ENCODE data around the gene SLC5A9. TPM values are rescaled to one million over a fixed set of nuclear protein-coding genes. Genes with fewer than 3 reads are reported as not detected.

SLC5A9 gene
- 1 to 10 TPM; 3.5 to 5.7 TPM for total RNA-seq
- long read RNA-seq, partial matches to known transcripts = 2 of 7 reads
- long read RNA-seq, other reads (novel, unspliced or antisense) = 0 of 7 reads

DNA sequence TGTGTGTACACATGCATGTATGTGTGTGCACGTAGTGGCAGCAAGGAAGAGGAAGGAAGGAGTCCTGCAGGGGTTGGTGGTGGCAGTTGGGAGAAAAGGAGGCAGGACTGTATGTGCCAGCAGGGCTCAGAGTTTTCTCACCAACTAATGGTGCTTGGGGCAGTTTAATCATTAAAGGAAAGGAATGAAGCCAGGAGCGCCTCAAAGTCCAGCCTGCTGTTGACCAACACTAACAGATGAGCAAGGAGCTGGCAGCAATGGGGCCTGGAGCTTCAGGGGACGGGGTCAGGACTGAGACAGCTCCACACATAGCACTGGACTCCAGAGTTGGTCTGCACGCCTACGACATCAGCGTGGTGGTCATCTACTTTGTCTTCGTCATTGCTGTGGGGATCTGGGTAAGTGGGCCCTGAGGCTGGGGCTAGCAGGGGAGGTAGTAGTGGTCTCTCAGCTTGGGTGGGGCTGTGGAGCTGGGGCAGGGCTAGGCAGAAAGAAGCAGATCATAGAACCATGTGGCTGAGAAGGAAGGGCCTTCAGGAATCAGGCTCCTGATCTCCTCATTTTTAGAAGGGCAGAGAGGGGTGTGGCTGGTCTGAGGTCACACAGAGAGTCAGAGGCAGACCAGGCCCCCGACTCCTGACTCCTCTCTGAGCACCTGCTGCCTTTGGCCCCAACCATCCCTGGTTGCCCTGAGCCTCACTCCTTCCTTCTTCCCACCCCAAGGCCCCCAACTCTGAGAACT is at the start of gene SLC5A9:
TSS of gene SLC5A9 (plus strand) at position 216 of the 742 bp plus-strand sequence. CDS start at position 237, 21 bp downstream.
- intact Hi-C loops (cut with DNase I, micrococcal nuclease) = no loop called here
- peak; percentile 87 for ATAC-seq
- DNase-seq = peak; percentile 26 to 49

DNA sequence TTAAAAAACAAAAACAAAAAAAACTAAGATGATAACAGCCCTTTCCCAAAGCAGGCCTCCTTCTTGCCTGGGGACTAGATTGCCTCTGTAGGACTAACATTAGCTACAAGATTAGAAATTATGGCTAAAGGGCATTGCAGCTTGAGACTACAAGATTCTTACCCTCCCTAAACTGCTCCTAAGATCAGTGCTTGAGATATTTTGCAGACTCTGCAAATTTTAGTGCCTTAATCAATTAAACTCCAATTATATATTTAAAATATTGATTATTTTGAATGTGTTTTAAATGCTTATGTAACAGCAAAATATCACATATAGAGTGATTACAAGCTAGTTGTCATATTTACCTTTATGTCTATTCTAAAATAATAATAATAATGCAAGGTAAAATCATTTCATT is 47.4 kb upstream of the SLC5A9 start:
- DNase-seq = no peak
- ATAC-seq = no peak
- intact Hi-C loops (cut with DNase I, micrococcal nuclease) = no loop called here

DNA sequence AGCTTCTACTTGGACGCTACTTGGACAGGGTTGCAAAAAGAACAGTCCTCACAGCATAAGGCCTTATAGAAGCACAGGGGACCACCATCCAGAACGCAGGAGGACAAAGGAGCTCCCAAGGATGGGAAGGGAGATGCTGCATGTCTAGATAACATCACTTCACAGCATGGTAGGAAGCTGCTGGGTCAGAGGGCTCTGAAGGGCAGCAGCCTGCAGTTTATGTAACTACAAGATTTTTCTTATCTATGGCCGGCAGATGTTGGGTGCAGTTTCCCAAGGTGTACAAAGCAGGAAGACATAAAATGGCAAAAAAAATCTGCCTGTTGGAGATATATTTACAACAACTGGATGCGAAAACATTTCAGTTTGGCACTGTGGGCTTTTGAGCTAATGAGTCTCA is 45.3 kb upstream of the SLC5A9 start:
- DNase-seq (no peak), ATAC-seq (no peak)
- intact Hi-C loops (cut with DNase I, micrococcal nuclease) = no loop called here

DNA sequence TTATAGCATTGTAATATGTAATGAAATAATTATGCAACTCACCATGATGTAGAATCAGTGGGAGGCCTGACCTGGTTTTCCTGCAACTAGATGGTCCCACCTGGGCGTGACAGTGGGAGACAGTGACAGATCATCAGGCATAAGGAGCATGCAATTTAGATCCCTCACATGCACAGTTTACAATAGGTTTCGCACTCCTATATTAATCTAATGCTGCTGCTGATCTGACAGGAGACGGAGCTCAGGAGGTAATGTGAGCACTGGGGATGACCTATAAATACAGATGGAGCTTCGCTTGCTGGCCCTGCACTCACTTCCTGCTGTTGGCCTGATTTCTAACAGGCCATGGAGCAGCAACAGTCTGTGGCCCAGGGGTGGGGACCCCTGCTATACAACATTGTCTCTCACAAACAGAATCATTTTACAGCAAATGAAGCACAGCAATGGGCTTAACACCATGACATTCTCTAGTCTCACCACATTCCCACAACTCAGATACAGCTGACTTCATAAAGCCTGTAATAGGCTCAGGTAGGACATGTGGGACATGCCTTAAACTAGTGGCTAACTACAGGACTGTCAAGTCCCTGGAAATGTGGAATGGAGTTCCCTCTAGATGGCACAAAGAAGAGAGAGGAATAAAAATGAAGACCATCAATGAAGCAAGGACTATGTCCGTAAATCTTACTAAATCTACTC is 40.7 kb upstream of the SLC5A9 start:
- DNase-seq (no peak), ATAC-seq (no peak)
- intact Hi-C loops (cut with DNase I, micrococcal nuclease) = no loop called here

DNA sequence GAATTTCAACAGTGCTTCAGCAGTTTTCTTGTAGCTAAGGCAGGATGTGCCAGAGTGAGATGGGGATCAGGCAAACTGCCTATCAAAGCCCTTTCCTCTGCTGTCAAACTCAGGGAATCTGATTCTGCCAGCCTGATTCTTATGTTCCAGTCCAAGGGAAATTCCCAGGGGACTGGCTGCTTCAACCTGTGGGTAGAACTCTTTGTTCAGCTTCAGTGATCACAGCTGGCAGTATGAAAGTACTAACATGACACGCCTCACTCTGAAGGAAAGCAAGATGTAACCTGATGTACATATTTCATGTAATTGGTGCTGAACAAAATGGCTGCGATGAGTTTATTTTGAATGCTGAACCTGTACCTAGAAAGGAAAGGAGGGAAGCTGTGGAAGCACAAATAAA is 40.1 kb upstream of the SLC5A9 start:
- intact Hi-C loops (cut with DNase I, micrococcal nuclease) = no loop called here
- ATAC-seq (no peak), DNase-seq (no peak)

DNA sequence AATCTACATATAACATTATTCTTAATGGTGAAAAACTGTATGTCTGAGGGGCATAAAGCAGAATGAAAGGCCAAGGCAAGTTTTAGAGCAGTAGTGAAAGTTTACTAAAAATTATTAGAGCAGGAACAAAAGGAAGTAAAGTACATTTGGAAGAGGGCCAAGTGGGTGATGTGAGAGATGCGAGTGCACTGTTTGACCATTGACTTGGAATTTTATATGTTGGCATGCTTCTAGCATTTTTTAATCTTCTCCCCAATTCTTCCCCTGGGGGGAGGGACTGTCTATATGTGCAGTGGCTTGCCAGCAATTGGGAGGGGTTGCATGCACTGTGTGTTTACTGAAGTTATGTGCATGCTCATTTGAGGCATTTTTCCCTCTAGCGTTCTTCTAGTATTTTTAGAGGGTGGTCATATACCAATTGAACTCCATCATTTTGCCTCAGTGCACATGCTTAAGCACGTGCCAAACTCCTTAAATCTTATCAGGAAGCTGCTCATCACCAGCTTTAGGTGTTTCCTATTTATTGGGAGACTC is 36.1 kb upstream of the SLC5A9 start:
- intact Hi-C loops (cut with DNase I, micrococcal nuclease) = no loop called here
- DNase-seq (no peak), ATAC-seq (no peak)

DNA sequence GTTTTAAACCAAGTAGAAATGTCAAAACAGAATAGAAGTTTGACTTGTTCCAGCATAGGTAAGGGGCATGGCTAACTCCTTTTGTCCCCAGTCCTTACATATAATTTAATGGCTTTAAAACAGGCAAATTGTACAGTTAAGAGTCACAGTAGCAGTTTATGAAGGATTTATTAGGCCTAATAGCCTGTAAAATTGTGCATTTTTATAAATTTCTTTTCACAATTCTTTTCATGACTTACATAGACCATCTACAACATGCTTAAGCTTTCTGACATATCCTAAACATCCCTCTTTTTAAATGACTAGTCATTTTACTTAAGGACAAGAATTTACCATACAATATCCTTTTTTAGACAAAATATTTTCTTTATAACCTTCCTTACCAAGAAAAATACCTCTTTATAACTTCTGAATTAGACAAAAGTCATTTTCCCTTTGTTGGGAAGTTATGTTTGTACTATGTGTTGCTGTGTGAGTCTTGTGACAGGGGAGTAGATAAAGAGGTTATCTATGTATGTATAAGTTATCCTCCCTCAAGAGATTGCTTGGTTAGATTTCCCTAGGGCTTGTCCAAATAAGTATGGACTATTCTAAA is 34.5 kb upstream of the SLC5A9 start:
- intact Hi-C loops (cut with DNase I, micrococcal nuclease) = no loop called here
- no peak for DNase-seq
- ATAC-seq = no peak

DNA sequence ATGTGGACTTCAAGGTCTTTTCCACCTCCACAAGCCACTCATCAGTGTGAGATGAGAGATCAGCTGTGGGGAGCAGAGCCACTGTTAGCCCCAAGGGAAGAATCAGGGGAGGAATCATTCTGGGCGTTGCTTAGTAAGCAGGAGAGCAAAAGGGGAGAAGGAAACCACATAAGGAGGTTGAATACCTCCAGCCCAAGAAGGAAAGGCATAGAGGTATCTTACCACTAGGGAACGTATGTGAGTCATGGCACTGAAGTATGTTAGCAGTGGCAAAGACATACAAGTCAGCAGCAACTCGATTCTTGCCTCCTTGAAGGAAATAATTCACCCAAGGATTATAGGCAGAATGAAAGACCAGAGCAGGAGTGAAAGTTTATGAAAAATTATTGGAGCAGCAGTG is 31.6 kb upstream of the SLC5A9 start:
- ATAC-seq (peak; percentile 26), DNase-seq (no peak)
- intact Hi-C loops (cut with DNase I, micrococcal nuclease) = no loop called here

DNA sequence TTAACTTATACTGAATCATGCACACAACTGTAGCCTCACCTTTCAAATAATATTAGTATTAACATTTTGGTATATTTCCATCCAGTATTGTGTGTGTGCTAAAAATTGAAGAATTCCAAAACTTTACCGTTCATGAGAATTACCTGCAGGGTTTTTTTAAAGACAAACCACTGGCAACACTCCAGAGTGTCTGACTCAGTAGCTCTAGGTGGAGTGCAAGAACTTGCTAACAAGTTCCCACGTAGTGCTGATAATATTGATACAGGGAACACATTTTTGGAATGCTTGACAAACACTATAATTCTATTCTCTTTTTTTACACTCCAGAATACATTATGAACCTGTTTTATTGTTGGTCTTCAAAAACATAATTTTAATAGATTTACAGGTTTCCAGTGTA is 27.7 kb upstream of the SLC5A9 start:
- intact Hi-C loops (cut with DNase I, micrococcal nuclease) = no loop called here
- ATAC-seq = no peak
- no peak for DNase-seq

DNA sequence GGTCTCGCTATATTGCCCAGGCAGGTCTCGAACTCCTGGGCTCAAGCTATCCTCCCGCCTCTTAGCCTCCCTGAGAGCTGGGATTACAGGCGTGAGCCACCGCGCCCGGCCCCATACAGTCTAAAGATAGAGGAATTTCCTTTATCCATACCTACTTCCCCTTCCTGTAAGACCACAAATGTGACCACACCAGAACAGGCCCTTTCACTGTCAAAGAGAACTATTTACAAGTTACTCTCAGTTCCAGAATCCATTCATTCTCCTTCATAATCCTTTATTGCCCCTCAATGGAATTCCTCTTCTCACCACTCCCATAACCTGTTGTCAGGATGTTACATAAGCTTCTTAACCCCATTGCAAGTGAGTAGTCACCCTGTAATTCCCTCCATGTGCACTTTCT is 26.3 kb upstream of the SLC5A9 start:
- ATAC-seq (peak; percentile 24), DNase-seq (no peak)
- intact Hi-C loops (cut with DNase I, micrococcal nuclease) = no loop called here

DNA sequence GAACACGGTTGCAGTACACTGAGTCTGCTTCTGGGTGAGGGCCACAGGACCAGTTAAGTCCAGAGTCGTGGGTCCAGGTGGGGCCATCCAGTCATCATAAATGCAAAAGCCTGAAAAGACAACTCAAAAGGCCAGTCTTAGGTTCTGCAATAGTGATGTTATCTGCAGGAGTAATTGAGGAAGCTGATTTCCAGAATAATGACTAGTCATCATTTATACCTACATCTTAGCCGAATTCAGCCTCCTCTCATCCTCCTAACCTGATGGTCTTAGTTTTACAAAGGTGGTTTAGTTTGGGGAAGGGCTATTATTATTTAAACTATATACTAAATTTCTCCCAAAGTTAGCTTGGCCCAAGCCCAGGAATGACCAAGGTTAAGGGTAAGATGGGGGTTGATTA is 23.5 kb upstream of the SLC5A9 start:
- ATAC-seq (no peak), DNase-seq (no peak)
- intact Hi-C loops (cut with DNase I, micrococcal nuclease) = no loop called here

DNA sequence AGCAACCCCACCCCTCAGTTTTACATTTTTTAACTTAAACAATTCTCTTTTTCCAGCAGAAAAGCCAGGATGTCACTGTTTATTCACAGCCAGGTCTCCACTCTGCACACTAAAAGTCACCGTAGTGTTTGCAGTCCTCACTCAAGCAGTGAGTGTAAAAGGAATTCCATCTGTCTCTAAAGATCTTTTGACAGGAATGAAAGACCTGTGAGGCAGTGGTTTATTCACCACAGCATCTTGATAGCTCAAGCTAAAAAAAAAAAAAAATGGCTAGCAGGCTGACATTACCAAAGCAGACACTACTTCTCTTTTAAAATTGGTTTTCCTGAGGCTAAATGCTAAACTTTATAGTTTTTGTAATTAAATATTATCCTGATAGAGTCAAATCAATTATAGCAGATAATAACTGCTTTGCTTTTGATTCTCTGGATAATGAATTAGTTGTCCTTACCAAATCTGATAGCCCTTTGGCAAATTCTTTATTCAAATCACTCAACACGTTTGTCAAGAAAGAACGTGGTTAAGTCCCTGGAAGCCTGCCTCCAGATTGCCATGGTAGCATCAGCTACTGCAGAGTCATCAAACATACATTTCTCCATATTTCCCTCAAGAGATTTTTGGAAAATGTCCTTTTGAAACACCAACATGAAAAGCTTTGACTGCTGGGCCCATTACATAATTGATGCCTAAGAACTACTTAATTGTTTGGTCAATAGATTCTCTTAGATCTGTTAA is 22.2 kb upstream of the SLC5A9 start:
- no peak for DNase-seq
- intact Hi-C loops (cut with DNase I, micrococcal nuclease) = loop anchor here in 1 of 2 donors (5.0 kb wide), 1 partner anchor 473 kb away; no protein-coding TSS in a partner anchor
- no peak for ATAC-seq

DNA sequence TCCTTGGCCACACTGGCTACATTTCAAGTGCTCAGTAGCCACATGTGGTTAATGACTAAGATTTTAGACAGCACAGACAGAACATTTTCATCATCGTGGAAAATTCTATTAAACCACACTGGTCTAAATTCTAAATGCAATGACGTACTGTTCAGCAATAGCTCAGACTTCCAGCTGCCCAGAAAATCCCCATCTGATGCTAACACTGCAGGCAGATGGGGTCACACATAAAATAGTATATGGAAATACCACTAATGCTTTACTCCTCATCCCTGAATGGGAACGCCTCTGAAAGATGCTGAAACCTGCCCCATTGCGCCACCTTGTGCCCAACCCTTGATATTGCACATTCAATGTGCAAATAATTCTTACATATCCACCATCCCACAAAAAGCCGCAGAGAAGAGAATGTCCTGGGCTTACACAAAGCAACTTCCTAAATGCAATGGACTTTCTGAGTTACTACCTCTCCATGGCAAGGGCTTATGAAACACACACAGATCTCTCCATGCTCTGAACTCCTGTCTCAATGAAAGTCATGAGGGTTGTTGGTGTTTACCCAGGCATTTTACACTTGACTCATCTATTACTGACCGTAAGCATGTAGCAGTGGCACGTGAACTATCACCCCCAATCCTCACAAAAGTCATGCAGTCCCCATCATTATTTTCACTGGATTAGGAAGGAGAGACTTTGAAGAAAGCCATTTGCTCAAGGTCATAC is 20.3 kb upstream of the SLC5A9 start:
- ATAC-seq (peak; percentile 80), DNase-seq (peak in 1 of 2 donors; percentile 53)
- intact Hi-C loops (cut with DNase I, micrococcal nuclease) = loop anchor here in 1 of 2 donors (2.0 to 5.0 kb wide), 2 partner anchors 93 to 475 kb away; no protein-coding TSS in a partner anchor

DNA sequence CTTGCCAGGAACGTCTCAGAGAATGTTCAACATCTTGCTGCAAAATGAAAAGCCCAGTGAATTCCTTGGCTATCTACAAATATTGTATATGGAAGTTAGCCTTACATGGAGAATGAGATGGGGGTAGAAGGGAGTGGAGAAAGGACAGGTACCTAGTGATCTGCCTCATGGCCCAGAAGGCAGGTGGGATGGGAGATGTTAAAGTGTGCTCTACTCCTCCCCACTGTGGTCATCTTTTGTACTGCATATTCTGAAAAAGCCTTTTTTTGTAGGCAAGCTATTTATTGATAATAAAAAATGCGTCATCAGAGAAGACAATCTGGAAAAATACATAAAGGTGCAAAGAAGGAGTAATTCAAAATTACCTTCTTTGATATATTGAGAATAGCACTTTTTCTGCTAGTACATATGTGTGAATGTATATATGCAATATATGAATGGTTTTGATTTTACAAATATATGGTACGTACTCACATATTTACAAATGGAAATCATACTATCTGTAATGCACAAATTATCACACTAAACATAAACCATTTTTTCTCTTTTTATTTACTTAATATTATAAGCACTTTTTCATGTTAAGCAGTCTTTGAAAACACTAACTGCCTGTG is 19.1 kb upstream of the SLC5A9 start:
- peak; percentile 79 for ATAC-seq
- intact Hi-C loops (cut with DNase I, micrococcal nuclease) = loop anchor here in 1 of 2 donors (2.0 to 5.0 kb wide), 2 partner anchors 95 to 476 kb away; no protein-coding TSS in a partner anchor
- DNase-seq = no peak

DNA sequence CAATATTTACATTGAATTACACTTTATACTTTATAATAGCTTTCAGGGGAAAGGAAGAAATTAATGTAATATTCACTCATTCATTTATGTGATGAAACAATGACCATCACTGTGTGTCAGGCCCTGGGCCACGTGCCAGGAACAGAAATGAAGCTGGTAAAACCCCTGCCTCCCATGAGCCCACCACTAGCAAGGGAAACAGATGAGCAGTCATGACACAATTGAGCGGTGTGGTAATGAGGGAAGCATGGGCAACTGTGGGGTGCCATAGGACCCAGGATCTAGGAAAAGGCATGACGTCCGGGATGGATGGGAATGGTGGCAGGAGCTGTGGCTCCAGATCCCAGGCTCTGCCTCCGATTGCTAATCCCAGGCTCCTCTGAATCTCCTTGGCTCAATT is 17.0 kb upstream of the SLC5A9 start:
- intact Hi-C loops (cut with DNase I, micrococcal nuclease) = no loop called here
- no peak for DNase-seq
- ATAC-seq = no peak

DNA sequence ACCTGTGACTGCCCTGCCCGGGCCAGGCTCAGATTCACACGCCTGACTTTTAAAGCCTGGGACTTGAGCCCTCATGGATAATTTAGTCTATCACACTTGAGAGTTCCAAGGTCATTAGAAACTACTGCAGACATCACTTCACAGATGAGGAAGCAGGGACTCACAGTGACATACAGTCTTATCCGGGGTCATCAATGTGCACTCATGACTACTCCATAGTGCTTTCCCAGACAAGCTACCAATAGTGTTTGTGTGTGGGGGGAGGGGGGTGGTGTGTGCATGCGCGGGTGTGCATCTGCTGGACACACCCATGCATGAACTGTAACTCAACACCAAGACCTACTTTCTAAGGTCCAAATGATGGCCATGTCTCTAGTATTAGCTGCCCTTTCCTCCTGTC is 16.1 kb upstream of the SLC5A9 start:
- DNase-seq = no peak
- peak; percentile 52 for ATAC-seq

DNA sequence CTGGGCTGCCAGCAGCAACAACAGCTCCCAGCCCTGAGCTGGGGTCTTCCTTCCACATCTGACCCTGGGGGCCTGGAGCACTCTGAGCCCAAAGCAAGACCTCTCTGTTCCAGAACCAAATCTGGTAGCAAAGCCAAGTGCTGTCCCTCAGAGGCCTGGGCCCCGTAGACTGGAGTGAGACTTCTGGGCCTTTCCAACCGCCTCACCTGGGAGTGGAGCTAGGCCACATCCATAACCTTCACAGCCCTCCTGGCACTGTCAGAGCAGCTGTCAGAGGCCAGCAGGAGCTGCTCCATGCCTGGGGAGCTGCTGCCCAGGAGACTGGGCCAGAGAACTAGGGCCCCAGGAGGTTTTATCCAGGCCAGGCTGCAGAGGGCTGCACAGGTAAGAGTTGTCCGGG is 15.4 kb upstream of the SLC5A9 start:
- ATAC-seq (no peak), DNase-seq (no peak)
- intact Hi-C loops (cut with DNase I, micrococcal nuclease) = no loop called here

More for the DNA sequence above, 16.1 kb upstream of the SLC5A9 start:
- intact Hi-C loops (cut with DNase I, micrococcal nuclease) = no loop called here

DNA sequence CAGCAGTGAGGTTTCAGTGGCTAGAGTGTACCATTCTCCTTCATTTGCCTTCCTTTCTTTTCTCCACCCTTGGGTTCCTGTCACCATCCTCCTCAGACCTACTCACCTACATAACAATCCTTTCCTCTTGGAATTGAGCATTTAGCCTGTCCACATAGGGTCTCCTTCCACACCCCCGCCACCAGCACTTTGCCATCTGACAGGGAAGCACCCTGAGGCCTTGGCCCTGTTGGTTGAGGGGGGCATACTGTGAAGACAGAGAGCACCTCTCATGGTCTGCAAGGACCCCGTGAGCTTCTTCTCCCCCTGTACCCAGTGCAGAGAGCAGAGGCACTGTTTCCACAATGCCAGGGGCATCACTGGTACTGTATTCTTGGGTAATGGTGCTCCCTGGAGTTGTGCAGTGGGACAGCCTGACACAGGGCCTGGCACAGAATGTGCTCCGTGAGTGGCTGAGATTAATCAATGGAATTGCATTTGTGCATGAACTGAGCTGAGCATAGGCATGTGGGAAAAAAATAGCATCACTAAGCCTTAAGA is 14.9 kb upstream of the SLC5A9 start:
- ATAC-seq (no peak), DNase-seq (no peak)
- intact Hi-C loops (cut with DNase I, micrococcal nuclease) = no loop called here

All from left colon (tissue), 2 donors.